T47D (cell line): ENCODE results near the gene CACFD1.
A peak's percentile ranks its signal among the peaks of the same experiment; 100 is the strongest.

Experiments
- DNase-seq, 2 experiments: peaks; one replicate each; pipeline versions ENCODE4 v3.0.0 to v3.0.0-alpha.2; 2011 to 2012; ENCODE audit warnings: low read depth in 1 of 2, low spot score in 1 of 2
- JUND ChIP-seq: IDR thresholded peaks from 2 replicates; pipeline ENCODE4 v1.6.1; 2012; ENCODE audit warnings: low read depth
- in situ Hi-C: cut with HindIII; loops from 2 replicates; pipeline ENCODE4 v1.10.0; 2016; ENCODE audit warnings: low sequenced_read_pairs, low pct_unique_long_range_greater_than_20kb

CACFD1 gene

DNA sequence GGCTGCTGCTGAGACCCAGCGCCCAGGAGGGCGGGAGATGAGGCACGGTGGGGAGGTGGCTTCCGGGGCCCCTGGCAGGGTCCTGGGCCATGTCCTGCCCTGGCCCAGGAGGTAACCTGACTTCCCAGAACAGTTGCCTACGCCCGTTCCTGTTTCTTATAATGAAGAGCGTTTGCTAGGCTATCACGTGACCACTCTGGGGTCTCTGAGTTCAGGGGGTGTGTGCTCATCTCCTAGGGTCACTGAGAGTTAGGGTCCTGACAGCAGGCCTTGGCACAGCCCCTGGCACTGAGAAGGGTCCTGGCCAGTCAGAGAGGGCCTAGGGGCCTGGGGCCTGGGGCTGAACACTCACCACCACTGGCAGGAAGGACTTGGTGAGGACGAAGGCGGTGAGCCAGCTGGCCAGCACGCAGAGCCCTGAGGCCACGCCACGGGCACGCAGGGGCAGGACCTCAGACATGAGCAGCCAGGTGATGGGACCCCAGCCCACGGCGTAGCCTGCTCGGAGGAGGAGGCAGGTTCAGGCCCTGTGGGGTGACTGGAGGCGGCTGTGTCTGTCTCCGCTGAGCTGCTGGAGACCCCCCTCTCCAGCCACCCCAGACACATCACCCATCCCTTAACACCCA lies 13.1 kb downstream of the CACFD1 start:
- in situ Hi-C loops: no loop called here
- TF ChIP-seq JUND: no peak
- no peak for DNase-seq

DNA sequence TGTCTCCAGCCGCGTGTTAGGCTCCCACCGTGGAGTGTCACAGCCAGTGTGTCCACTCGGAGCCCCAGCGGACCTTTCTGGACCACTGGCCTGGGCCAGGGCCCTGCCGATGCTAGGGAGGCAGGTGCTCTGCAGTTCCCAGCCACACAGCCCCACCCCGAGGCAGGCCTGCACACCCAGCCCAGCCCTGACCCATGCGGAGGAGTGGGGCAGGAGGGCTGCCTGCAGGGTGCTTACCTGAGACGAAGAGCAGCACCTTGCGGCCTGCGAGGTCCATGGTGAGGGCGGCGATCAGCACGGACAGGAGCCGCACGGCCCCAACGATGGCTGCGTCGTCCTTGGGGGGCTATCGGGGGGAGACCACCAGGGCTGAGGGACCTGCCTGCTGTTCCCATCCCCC lies 14.0 kb downstream of the CACFD1 start:
- in situ Hi-C loops: no loop called here
- DNase-seq: no peak
- TF ChIP-seq JUND: no peak

DNA sequence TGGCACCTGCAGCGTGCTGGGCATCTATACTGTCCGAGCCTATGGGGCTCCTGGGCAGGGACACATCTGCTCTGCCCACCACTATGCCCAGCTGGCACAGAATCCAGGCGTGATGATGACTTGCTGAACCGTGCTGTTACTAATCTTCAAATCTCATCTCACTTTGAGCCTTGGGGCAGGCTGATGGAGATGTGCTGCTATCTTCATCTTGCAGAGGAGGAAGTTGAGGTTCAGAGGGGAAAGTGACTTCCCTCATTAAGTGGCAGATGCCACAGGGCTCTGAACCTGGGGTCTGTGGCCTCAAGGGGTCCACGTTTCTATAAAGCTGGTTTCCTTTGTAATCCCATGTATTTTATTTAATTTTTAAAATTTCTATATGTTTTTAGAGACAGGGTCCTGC lies 14.4 kb downstream of the CACFD1 start:
- no peak for DNase-seq
- TF ChIP-seq JUND: no peak
- in situ Hi-C loops: no loop called here

GRCh38 chr9:133474853-133475252 lies 15.1 kb downstream of the CACFD1 start:
- in situ Hi-C loops: no loop called here
- DNase-seq: no peak
- no peak for TF ChIP-seq JUND

DNA sequence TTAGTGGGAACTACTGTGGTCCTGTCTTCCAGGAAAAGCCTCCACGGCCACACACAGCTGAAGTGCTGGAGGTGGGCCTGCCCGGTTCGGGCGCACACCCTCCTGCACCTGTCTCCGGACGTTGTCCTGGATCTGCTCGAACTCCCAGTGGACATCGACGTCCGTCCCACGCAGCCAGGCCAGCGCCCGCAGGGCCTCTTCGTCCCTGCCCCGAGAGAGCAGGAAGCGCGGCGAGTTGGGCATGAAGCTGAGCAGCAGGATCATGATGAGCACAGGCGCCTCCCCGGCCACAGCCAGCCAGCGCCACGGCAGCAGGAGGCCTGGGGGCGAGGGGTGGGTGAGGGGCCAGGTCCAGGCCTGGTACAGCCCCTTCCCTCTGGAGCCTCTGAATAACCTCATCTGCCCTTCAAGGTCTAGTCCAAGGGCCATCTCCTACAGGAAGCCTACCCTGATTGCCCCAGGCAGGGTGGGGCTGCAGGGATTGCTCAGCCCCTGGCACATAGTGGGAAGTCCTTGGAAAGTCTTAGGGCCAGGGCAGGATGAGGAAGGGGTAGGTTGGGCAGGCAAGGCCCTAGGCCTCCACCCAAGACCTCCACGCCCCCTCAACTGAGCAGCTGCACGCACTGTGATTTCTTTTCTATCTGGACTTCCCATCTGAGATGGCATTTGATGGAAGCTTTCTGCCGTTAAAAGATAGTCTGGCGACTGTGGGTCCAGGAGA lies 15.7 kb downstream of the CACFD1 start:
- in situ Hi-C loops: no loop called here
- DNase-seq: no peak
- no peak for TF ChIP-seq JUND

- TF ChIP-seq JUND: no peak
- in situ Hi-C loops: no loop called here
- no peak for DNase-seq
Observed at GRCh38 chr9:133476036-133476931, 16.5 kb downstream of the CACFD1 start.

DNA sequence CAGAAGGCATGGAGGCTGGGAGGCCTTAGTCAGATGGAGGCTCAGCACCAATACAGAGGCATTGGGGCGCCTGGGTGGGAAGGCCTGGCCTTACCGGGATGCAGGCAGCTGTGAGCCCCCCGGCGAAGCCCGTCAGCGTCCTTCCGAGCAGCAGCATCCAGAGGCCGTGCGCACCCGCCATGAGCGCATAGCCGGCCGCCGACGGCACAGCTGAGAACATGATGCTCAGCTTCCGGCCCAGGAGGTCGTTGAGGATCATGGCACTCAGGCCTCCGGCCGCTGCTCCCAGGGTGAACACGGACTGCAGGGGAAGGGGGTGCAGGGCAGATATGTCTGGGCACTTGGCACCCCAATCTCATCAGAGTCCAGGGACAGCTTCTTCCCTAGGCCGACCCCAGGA lies 17.2 kb downstream of the CACFD1 start:
- TF ChIP-seq JUND: no peak
- DNase-seq: no peak
- in situ Hi-C loops: no loop called here

DNA sequence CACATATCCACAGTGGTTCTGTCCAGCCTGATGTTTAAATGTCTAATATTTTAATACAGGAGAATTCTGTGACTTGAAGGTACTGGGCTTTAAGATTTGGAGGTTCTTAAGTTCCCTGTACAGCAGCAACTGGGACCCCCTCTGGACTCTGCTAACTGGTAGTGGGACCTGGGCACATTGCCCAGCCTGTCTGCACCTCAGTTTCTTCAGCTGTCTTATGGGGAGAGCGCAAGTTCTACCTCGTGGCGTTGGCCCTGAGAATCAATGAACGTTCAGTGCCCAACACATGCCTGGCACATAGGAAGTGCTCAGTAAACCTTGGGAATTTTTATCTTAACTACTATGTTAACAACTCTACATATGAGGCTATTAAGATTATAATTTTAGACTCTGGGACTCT lies 17.7 kb downstream of the CACFD1 start:
- in situ Hi-C loops: no loop called here
- TF ChIP-seq JUND: no peak
- no peak for DNase-seq

- no peak for TF ChIP-seq JUND
- no peak for DNase-seq
- in situ Hi-C loops: no loop called here
Observed at GRCh38 chr9:133477992-133478850, 18.4 kb downstream of the CACFD1 start.

- in situ Hi-C loops: no loop called here
- DNase-seq: peak; percentile 85 to 97
- TF ChIP-seq JUND: no peak
Observed at GRCh38 chr9:133478851-133479711, 19.3 kb downstream of the CACFD1 start, which contains the start of gene SLC2A6. TSS of gene SLC2A6 (minus strand) at chr9:133479099. CDS start at chr9:133479059, 40 bp downstream.

GRCh38 chr9:133483611-133484010 lies 23.8 kb downstream of the CACFD1 start:
- in situ Hi-C loops: no loop called here
- DNase-seq: no peak
- TF ChIP-seq JUND: no peak
